HG03342 (cell line): Measurements from ENCODE around the gene CNTNAP2.

Experiments
- ATAC-seq: cut with Tn5 transposase; IDR thresholded peaks from one replicate; pipeline ENCODE4 v1.9.1; 2021; ENCODE audit warnings: mild to moderate bottlenecking, moderate library complexity; ENCODE audit not compliant: unreplicated experiment

Gene CNTNAP2

GRCh38 chr7:146661435-146661834 lies 544.8 kb downstream of the CNTNAP2 start:
- no peak for ATAC-seq

- ATAC-seq, result no peak
Observed at GRCh38 chr7:146661929-146662328, 545.3 kb downstream of the CNTNAP2 start.

GRCh38 chr7:146665023-146665422 lies 548.4 kb downstream of the CNTNAP2 start:
- no peak for ATAC-seq

- no peak for ATAC-seq
Observed at GRCh38 chr7:146670532-146670931, 553.9 kb downstream of the CNTNAP2 start.

- no peak for ATAC-seq
Observed at GRCh38 chr7:146681487-146681886, 564.9 kb downstream of the CNTNAP2 start.

GRCh38 chr7:146683439-146683838 lies 566.8 kb downstream of the CNTNAP2 start:
- ATAC-seq, result no peak

GRCh38 chr7:146690987-146691386 lies 574.4 kb downstream of the CNTNAP2 start:
- no peak for ATAC-seq

GRCh38 chr7:146698995-146699610 lies 582.5 kb downstream of the CNTNAP2 start:
- ATAC-seq, result no peak

GRCh38 chr7:146700015-146700560 lies 583.5 kb downstream of the CNTNAP2 start:
- no peak for ATAC-seq

- no peak for ATAC-seq
Observed at GRCh38 chr7:146701166-146701565, 584.6 kb downstream of the CNTNAP2 start.

GRCh38 chr7:146702898-146703297 lies 586.3 kb downstream of the CNTNAP2 start:
- ATAC-seq, result no peak

- ATAC-seq, result no peak
Observed at GRCh38 chr7:146709451-146710027, 592.9 kb downstream of the CNTNAP2 start.

- ATAC-seq, result no peak
Observed at GRCh38 chr7:146713205-146713604, 596.6 kb downstream of the CNTNAP2 start.

GRCh38 chr7:146713934-146714333 lies 597.3 kb downstream of the CNTNAP2 start:
- no peak for ATAC-seq

GRCh38 chr7:146720195-146720594 lies 603.6 kb downstream of the CNTNAP2 start:
- no peak for ATAC-seq

- ATAC-seq, result no peak
Observed at GRCh38 chr7:146722986-146723385, 606.4 kb downstream of the CNTNAP2 start.

- ATAC-seq, result no peak
Observed at GRCh38 chr7:146725520-146725919, 608.9 kb downstream of the CNTNAP2 start.

GRCh38 chr7:146728141-146728540 lies 611.5 kb downstream of the CNTNAP2 start:
- ATAC-seq, result no peak

GRCh38 chr7:146728611-146729010 lies 612.0 kb downstream of the CNTNAP2 start:
- no peak for ATAC-seq

GRCh38 chr7:146731185-146731584 lies 614.6 kb downstream of the CNTNAP2 start:
- no peak for ATAC-seq

- ATAC-seq, result no peak
Observed at GRCh38 chr7:146735992-146736391, 619.4 kb downstream of the CNTNAP2 start.

- no peak for ATAC-seq
Observed at GRCh38 chr7:146736446-146737190, 620.0 kb downstream of the CNTNAP2 start.
